Measurements from ENCODE around the gene NOS3.

Gene NOS3

DNA sequence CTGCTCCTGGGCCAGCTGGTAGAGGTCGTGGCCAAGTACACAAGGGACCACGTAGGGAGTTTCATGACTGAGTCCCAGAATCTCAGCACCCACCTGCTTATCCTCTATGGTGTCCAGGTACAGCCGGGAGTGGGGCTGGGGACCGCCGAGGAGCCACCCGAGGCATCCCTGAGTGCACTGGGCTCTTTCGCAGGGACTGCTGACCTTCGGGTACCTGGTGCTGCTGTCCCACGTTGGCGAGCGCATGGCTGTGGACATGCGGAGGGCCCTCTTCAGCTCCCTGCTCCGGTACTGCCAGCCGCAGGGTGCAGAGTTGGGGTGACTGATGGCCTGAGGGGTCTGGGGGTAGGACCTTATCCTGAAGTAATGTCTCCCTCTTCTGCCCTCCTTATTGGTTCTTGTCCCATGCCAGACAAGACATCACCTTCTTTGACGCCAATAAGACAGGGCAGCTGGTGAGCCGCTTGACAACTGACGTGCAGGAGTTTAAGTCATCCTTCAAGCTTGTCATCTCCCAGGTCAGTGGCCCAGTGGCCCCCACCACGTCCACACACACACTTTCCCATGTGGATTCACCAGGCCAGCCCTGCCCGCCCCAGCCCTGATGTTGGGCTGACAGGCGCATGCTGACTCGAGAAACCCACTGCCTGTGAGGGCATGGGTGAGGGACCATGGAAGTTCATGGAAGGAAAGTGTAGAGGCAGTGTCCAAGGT is 43.7 kb downstream of the NOS3 start:
- POLR2A ChIA-PET: no interaction called here
- no peak overlapping the region for H3K4me3 ChIP-seq (ENCODE audit: low read depth, low read length)
- DNase-seq (ENCODE audit: low read depth, low spot score): no peak
- TF ChIP-seq, protein P1, sequence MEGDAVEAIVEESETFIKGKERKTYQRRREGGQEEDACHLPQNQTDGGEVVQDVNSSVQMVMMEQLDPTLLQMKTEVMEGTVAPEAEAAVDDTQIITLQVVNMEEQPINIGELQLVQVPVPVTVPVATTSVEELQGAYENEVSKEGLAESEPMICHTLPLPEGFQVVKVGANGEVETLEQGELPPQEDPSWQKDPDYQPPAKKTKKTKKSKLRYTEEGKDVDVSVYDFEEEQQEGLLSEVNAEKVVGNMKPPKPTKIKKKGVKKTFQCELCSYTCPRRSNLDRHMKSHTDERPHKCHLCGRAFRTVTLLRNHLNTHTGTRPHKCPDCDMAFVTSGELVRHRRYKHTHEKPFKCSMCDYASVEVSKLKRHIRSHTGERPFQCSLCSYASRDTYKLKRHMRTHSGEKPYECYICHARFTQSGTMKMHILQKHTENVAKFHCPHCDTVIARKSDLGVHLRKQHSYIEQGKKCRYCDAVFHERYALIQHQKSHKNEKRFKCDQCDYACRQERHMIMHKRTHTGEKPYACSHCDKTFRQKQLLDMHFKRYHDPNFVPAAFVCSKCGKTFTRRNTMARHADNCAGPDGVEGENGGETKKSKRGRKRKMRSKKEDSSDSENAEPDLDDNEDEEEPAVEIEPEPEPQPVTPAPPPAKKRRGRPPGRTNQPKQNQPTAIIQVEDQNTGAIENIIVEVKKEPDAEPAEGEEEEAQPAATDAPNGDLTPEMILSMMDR (IDR thresholded peaks at IDR 0.05; ENCODE audit: insufficient read depth, low read length, missing control alignments): no peak
- CTCF ChIA-PET: no interaction called here

DNA sequence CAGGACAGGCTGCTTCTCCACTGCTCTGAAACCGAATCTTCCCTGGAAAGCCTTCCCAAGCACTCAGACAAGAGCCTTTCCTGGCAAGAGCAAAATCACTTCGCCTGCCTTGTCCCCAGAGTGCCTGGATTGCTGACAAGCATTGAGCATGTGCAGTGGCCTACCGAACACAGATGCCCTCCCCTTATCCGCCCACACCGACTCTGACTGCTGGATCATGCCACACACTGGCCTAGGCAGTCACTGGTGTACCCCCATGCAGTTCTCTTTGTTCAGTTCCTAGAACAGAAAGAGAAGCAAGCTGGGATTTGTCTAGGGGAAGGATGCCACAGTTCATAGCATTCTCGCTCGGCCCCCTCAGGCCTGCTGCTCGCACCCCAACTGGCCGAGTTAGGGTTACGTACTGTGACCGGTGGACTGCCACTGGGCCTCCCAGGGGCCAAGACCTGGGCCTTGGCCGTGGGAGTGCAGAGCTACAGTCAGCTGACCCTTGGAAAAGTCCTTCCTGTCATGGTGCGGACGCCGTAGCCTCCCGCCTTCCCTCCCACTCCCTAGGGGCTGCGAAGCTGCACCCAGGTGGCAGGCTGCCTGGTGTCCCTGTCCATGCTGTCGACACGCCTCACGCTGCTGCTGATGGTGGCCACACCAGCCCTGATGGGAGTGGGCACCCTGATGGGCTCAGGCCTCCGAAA is 44.4 kb downstream of the NOS3 start:
- DNase-seq (ENCODE audit: low read depth, low spot score): no peak
- TF ChIP-seq, protein P1 (IDR thresholded peaks at IDR 0.05; ENCODE audit: insufficient read depth, low read length, missing control alignments): no peak
- CTCF ChIA-PET: no interaction called here
- POLR2A ChIA-PET: no interaction called here
- H3K4me3 ChIP-seq (ENCODE audit: low read depth, low read length): no peak overlapping the region

DNA sequence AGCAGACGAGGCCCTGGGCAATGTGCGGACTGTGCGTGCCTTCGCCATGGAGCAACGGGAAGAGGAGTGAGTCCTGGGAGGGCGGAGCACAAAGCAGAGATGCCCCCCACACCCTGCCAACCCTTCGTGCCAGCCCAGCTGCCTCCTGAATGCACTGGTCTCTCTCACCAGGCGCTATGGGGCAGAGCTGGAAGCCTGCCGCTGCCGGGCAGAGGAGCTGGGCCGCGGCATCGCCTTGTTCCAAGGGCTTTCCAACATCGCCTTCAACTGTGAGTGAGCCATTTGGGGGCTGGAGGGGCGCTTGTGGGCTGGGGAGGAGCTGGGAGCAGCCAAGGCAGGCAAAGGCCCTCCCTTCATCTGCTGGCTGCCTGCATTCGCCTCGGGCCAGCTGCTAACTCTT is 45.1 kb downstream of the NOS3 start:
- CTCF ChIA-PET: interaction anchor here (1.2 to 2.1 kb wide), 3 partner anchors 18 to 75 kb away, joined by 4 to 7 read pairs (median 5); no protein-coding TSS in a partner anchor
- TF ChIP-seq, protein P1 (IDR thresholded peaks at IDR 0.05; ENCODE audit: insufficient read depth, low read length, missing control alignments): no peak

DNA sequence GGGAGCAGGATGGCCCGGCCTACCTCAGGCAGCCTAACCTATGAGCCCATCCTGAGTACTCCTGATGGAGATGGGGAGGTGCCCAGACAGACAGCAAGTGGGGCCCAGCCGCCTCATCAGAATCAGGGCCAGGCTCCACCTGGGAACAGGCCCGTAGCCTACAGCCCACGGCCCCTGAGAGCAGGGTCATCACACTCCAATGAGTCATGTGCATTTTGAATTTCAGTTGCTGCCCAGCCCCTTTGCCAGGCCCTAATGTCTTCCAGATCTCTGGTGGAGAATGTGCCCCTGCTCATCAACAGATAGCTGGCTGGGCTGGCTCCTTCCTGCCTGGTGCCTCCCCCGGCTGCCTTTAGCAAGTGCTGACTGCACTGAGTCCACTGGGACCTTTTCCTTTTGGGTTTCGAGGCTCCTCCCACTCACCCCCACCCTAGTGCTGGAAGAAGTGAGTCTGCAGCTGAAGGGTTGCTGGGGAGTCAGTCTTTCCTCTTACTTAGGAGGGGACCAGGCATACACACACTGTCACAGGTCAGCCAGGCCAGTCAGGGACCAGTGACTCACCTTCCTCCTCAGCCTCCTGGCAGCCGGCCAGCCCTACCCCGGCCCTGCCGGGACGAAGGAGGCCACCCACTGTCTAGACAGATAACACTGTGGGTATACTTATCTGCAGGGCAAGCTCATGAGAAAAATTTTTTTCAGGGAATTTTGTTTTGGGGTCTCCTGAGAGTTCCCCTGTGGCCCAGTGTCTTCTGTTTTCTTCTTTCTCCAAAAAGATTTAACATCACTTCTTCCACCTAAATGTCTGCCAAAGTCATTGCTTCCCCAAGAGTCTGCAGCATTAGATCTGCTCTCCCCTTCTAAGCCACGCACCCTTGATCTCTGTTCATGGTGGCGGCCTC is 48.4 kb downstream of the NOS3 start:
- ChIA-PET POLR2A (interaction anchor here (0.8 to 1.4 kb wide), 6 partner anchors 11 to 1892 kb away, joined by 3 to 13 read pairs (median 4); partner anchors contain the start of genes ABCB8 and ZNF398), CTCF (interaction anchor here (0.8 to 2.6 kb wide), 8 partner anchors 11 to 76 kb away, joined by 3 to 15 read pairs (median 4); partner anchors contain the start of genes ABCB8 and SLC4A2)
- no peak overlapping the region for H3K4me3 ChIP-seq (ENCODE audit: low read depth, low read length)
- DNase-seq (ENCODE audit: low read depth, low spot score): no peak
- TF ChIP-seq, protein P1 (IDR thresholded peaks at IDR 0.05; ENCODE audit: insufficient read depth, low read length, missing control alignments): no peak

More for the DNA sequence above, 45.1 kb downstream of the NOS3 start:
- no peak overlapping the region for H3K4me3 ChIP-seq (ENCODE audit: low read depth, low read length)
- POLR2A ChIA-PET: interaction anchor here (0.5 kb wide), 1 partner anchor 66 kb away, joined by 7 read pairs; no protein-coding TSS in a partner anchor
- no peak for DNase-seq (ENCODE audit: low read depth, low spot score)

DNA sequence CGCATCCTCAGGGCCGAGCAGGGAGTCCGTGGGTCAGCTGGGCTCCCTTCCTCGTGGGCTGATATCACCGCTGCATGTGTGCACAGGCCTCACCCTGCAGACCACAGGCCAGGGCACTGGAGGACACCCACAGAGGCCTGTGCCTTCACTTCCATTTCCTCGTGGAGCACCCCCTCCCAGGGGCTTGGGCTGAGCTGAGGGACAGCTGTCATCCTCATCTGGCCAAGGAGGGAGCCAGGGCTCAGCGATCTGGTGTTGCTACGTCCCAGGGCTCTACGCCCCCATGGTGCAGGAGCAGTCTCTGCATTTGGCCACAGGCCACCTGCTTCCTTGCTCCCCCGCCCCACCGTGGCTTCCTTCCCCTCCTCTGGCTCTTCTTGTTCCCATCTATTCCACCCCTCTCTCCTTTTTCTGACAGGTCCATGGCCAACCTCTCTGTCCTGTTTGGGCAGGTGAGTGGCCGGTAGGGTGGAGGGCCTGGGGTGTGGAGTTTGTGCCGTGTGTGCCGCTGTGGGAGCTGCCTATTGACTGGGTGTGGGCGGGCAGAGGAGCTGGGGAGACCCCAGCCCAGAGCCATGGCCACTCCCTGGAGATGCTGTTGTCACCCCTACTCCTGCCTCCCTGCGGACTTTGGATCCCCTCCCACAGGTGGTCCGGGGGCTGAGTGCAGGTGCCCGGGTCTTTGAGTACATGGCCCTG is 49.2 kb downstream of the NOS3 start:
- TF ChIP-seq, protein P1 (IDR thresholded peaks at IDR 0.05; ENCODE audit: insufficient read depth, low read length, missing control alignments): no peak
- CTCF ChIA-PET: interaction anchor here (1.0 to 2.6 kb wide), 5 partner anchors 19 to 73 kb away, joined by 3 to 15 read pairs (median 5); partner anchors contain the start of gene SLC4A2
- H3K4me3 ChIP-seq (ENCODE audit: low read depth, low read length): no peak overlapping the region
- no peak for DNase-seq (ENCODE audit: low read depth, low spot score)
- POLR2A ChIA-PET: interaction anchor here (1.0 to 1.2 kb wide), 4 partner anchors 11 to 79 kb away, joined by 3 to 13 read pairs (median 6); partner anchors contain the start of gene ABCB8
